SK-N-SH treated with all-trans-retinoic acid at 6 μM for 48 hours (cell line): ENCODE data around the gene ABHD17C.

ENCODE experiments used
- ARNTL ChIP-seq: fragments of 450-650 bp; formaldehyde crosslinking; IDR thresholded peaks from 2 replicates; pipeline ENCODE4 v1.5.0; 2020; ENCODE audit warnings: low read depth, mild to moderate bottlenecking, moderate library complexity, borderline replicate concordance
- BACH2 ChIP-seq: fragments of 250-450 bp; sonication (Bioruptor Pico); IDR thresholded peaks from 2 replicates; pipeline ENCODE4 v1.9.0; 2021; ENCODE audit warnings: mild to moderate bottlenecking, borderline replicate concordance
- PPARA ChIP-seq: fragments of 250-450 bp; sonication (Bioruptor Pico); IDR thresholded peaks from 2 replicates; pipeline ENCODE4 v1.5.0; 2020; ENCODE audit warnings: mild to moderate bottlenecking, borderline replicate concordance

DNA sequence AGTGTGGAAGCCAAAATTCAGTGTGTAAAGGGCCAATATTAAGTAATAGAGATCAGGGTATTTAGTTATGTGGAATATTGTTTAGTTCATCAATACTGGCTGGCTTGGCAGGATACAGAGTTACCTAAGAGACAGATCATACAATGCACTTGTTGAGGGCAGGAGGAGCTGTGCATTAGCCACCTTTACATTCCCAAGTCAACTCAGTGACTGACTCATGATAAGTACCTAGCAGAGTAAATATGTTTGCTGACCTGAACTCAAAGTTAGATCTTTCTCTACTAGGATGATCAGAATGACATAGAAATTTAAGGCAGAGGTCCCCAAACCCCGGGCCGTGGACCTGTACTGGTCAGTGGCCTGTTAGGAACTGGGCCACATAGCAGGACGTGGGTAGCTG lies 3.5 kb upstream of the ABHD17C start:
- TF ChIP-seq BACH2 = no peak
- TF ChIP-seq ARNTL (CRISPR knock-in tag) = no peak
- TF ChIP-seq PPARA (CRISPR knock-in tag) = no peak
